Measurements from ENCODE around the gene IDI2.
"Not testable (repeated sequence)": the region's sequence is repeated elsewhere in the genome, so short reads cannot be mapped to it uniquely, and the experiment has no call there.

IDI2 gene

GRCh38 chr10:1025683-1026082 lies at the start of gene IDI2:
Gene IDI2, minus strand, starts transcription at chr10:1025859. Its CDS starts 1,136 bp downstream, at chr10:1024723.
- no peak for DNase-seq (ENCODE audit: low spot score)

DNA sequence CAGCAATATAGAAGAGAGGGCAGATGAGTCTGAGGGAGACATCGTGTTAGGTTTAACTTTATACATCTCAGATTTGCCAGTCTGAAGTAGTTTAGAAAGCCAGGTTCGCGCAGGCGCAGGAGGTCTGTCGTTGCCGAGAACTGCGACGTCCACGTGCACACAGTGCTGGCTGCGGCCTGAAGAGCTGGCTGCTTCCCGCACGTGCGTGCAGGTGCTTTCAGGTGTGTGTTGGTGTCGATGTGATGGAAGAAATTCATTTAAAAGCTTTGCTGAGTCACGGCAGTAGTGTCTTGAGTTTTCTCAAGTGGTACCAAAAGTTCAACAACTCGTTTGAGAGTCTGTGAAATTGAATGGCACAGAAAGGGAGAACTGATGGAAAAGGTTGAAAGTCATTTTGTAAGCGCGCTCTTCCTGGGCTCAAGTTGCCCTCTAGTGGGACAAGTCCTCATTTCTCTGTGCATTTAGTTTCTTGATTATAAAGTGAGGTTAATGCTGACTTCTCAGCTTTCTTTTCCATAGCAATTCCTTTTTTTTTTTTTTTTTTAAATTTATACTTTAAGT lies 49.2 kb upstream of the IDI2 start:
- no peak for DNase-seq (ENCODE audit: low spot score)

GRCh38 chr10:1074052-1074747 lies 48.5 kb upstream of the IDI2 start:
- no peak for DNase-seq (ENCODE audit: low spot score)

GRCh38 chr10:1070919-1071318 lies 45.3 kb upstream of the IDI2 start:
- no peak for DNase-seq (ENCODE audit: low spot score)

DNA sequence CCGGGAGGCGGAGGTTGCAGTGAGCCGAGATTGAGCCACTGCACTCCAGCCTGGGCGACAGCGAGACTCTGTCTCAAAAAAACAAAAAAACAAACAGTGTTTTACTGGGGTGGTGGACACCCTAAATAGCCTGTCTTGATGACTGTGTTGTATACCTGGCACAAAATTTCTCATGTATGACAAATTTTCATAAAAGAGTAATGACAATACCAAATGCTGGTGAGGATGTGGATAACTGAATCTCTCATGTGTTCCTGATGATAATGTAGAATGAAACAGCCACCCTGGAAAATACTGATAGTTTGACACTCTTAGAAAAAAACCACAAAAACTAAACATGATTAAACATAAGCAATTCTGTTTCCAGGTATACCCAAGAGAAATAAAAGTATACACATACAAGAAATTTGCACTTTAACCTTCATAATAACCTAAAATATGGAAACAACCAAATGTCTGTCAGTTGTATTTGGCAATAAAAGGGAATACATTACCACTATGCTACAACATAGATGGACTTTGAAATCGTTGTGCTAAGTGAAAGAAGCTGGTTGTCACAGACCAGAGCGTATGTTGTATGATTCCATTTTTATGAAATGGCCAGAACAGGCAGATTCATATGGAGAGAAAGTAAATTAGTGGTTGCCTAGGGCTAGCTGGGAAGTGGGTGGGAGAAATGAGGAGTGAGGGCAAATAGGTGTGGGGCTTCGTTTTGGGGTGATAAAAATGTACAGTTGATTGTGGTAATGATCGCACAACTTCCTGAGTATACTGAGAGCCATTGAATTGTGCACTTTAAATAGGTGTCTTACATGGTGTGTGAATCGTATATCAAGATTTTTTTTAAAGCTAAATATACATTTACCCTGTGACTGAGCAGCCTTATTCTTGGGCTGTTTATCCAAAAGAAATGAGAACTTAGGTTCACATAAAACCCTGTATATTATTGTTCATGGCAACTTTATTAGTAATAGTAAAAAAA lies 43.0 kb upstream of the IDI2 start:
- no peak for DNase-seq (ENCODE audit: low spot score)

- DNase-seq (ENCODE audit: low spot score): not testable (repeated sequence)
Measured at GRCh38 chr10:1066734-1067133, 41.1 kb upstream of the IDI2 start.

GRCh38 chr10:1064964-1065247 lies 39.2 kb upstream of the IDI2 start:
- no peak for DNase-seq (ENCODE audit: low spot score)

- no peak for DNase-seq (ENCODE audit: low spot score)
Measured at GRCh38 chr10:1063232-1063865, 37.7 kb upstream of the IDI2 start.

GRCh38 chr10:1061930-1062774 lies 36.5 kb upstream of the IDI2 start:
- DNase-seq (ENCODE audit: low spot score): no peak

- no peak for DNase-seq (ENCODE audit: low spot score)
Measured at GRCh38 chr10:1059902-1060301, 34.2 kb upstream of the IDI2 start.

DNA sequence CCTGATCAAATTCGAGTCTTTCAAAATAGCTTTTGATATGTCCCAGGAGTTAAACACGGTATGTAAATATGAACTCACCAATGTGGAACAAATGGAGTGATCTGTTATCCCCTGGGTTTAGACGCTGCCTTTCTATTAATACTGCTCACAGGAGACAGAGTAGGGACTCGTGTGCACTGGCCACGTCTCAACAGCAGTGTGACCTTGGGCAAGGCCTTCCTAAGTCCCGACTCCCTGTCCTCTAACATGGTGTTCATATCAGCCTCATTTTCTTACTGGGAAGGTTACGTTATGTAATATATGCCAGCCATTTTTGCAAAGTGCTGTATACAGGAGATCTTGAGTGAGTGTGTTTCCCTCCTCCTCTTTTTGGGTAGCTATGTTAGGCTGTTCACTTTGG lies 32.4 kb upstream of the IDI2 start:
- no peak for DNase-seq (ENCODE audit: low spot score)

DNA sequence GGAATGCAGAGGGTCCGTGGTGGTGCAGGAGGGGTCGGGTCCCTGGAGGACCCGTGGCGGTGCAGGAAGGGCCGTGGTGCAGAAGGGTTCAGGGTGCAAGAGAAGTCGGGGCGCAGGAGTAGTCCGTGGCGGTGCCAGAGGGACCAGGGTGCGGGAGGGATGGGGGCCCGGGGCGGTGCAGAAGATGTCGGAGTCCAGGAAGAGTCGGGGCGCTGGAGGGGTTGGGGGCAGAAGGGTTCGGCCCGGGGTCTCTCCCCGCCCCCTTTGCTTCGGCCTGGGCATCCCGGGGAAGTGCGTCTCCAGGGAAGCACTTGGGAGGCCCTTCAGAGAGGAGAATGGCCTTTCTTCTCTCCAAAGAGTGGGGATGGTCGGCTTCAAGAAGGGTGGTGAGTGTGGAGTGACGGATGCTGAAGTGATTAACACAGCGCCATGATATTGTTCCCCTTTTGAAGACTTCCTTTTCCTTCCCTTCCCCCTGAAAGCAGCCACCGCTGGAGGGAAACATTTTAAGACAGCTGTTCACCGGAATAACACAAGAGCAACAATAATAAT lies 31.5 kb upstream of the IDI2 start:
- DNase-seq (ENCODE audit: low spot score): no peak

DNA sequence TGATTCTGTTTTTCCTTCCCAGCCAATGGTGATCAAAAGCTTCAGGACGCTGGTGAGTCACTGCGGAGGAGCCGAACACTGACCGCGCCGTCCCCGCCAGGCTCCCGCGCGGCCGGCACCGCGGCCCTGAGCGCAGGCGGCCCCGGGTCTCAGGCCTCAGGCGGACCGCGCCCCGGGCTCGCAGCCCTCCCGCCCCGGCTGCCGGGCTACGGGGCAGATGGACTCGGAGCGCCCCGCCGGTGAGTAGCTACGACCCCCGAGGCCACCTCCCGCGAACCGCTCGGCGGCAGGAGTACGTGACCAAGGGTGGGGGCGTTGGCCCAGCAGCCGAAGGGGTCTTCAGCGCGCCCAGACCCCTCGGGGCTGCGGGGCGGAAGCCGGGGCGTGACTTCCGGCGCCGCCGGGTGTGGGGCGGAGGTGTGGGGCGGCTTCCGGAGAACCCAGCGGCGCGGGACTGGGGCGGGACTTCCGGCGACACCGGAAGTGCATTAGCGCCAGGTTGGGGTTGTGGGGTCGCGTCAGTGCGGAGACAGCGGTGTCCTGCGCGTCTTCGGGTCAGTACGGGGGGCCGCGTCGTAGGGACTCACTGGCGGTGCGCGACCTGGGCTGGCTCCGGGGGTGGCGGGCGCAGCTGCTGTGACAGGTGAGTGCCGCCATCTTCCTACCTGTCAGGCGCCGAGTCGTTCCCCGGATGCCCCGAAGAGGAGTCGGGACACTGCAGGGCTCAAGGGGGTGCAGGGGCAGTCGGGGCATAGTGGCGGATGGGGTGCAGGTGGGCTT lies 30.9 kb upstream of the IDI2 start, which contains the start of gene WDR37:
Gene WDR37, plus strand, starts transcription at position 60 of the 780 bp plus-strand sequence. CDS start 15,771 bp downstream, outside the sequence.
- DNase-seq (ENCODE audit: low spot score): peak; percentile 85

- DNase-seq (ENCODE audit: low spot score): no peak
Measured at GRCh38 chr10:1054684-1055083, 29.0 kb upstream of the IDI2 start.

DNA sequence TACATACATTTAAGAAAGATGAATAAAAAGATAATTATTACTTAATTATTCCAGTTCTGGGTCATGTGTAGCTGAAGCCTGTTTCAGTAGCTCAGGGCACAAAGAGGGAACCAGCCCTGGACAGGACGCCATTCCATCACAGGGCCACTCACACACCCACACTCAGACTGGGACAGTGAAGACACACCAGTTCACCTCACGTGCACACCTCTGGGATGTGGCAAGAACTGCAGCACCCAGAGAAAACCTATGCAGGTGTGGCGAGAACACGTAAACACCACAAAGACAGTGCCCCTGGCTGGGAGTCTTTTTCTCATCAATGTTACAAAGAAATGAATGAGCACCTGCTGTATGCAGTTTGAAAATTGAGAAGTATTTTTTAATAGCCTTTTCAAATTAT lies 24.9 kb upstream of the IDI2 start:
- no peak for DNase-seq (ENCODE audit: low spot score)

DNA sequence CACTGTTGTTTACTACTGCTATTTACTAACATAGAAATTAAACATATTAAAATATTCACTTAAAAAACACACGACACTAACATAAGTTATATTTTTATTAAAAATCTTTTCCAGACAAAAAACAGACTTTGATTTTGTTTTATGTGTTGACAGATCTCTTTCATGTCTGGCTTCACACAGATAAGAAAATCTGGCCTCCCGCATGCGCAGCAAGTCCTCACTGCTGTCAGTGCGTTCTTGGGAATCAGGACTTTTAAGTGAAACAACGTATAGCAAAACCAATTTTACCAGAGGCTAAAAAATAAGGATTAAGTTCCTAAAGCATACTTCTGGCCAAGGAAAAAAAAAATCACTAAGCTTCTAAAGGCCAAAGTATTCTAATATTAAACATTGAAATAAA lies 24.5 kb upstream of the IDI2 start:
- DNase-seq (ENCODE audit: low spot score): no peak

GRCh38 chr10:1049425-1049958 lies 23.8 kb upstream of the IDI2 start:
- no peak for DNase-seq (ENCODE audit: low spot score)

- peak; percentile 97 for DNase-seq (ENCODE audit: low spot score)
Measured at GRCh38 chr10:1048732-1049424, 23.2 kb upstream of the IDI2 start, which contains the start of gene IDI1. Gene IDI1, minus strand, starts transcription at chr10:1049119. Its CDS starts 116 bp downstream, at chr10:1049003.

DNA sequence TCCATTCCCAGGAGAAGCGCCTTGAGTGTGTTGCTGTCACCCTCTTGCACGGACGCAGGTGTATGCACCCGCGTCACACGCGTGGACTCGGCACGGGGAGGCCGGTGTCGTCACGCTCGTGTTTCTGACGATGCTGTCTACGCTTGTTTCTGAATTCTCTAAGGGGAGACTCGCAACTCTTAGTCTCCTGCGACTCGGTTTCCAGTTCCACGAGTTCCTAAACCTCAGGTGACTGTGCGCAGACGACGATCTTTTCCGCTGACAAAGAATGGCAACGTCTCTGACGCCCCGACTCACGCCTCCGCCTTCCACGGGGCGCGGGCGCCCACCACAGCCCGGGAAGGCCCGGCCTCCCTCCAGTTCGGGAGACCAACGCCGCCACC lies 22.7 kb upstream of the IDI2 start:
- DNase-seq (ENCODE audit: low spot score): peak; percentile 47
